ES-I3 (cell line): ENCODE measurements around the gene NRG3.

ENCODE experiments used
- H3K36me3 ChIP-seq: 2 replicates; pipeline ENCODE4 v1.6.1; 2013; ENCODE audit warnings: mild to moderate bottlenecking, low read length, control low read depth, moderate library complexity; ENCODE audit not compliant: insufficient read depth
- H3K4me1 ChIP-seq: 2 replicates; pipeline ENCODE4 v1.6.1; 2013; ENCODE audit warnings: mild to moderate bottlenecking, control low read depth, low read length; ENCODE audit not compliant: insufficient read depth
- H3K9ac ChIP-seq: 2 replicates; pipeline ENCODE4 v1.6.1; 2013; ENCODE audit warnings: low read depth, mild to moderate bottlenecking, low read length, moderate library complexity
- H3K9me3 ChIP-seq: 2 replicates; pipeline ENCODE4 v1.6.1; 2013; ENCODE audit warnings: mild to moderate bottlenecking, low read length, moderate library complexity; ENCODE audit not compliant: control insufficient read depth, insufficient read depth

NRG3 gene

GRCh38 chr10:82429302-82429701 is 554.3 kb downstream of the NRG3 start:
- Histone ChIP-seq H3K36me3 (no peaks in the 10 kb centered on the region), H3K9me3 (no peaks in the 10 kb centered on the region), H3K4me1 (no peaks in the 10 kb centered on the region), H3K9ac (no peak overlapping the region)

- no peak overlapping the region for H3K9ac ChIP-seq
- 0 out of 2 replicates have a peak, but pooled peaks cover 5% of the 10 kb centered on the region for H3K9me3 ChIP-seq
- no peaks in the 10 kb centered on the region for H3K4me1 ChIP-seq
- H3K36me3 ChIP-seq, result no peaks in the 10 kb centered on the region
Observed at GRCh38 chr10:82438277-82438676, 563.3 kb downstream of the NRG3 start.

- H3K9me3 ChIP-seq, result 0 out of 2 replicates have a peak, but pooled peaks cover 5% of the 10 kb centered on the region
- no peaks in the 10 kb centered on the region for H3K36me3 ChIP-seq
- no peak overlapping the region for H3K9ac ChIP-seq
- H3K4me1 ChIP-seq, result no peaks in the 10 kb centered on the region
Observed at GRCh38 chr10:82440775-82441174, 565.8 kb downstream of the NRG3 start.

GRCh38 chr10:82452046-82452445 is 577.1 kb downstream of the NRG3 start:
- no peaks in the 10 kb centered on the region for H3K4me1 ChIP-seq
- no peaks in the 10 kb centered on the region for H3K36me3 ChIP-seq
- no peaks in the 10 kb centered on the region for H3K9me3 ChIP-seq
- no peak overlapping the region for H3K9ac ChIP-seq

GRCh38 chr10:82452676-82453075 is 577.7 kb downstream of the NRG3 start:
- Histone ChIP-seq H3K9ac (no peak overlapping the region), H3K36me3 (no peaks in the 10 kb centered on the region), H3K9me3 (no peaks in the 10 kb centered on the region), H3K4me1 (no peaks in the 10 kb centered on the region)

GRCh38 chr10:82453678-82454293 is 578.8 kb downstream of the NRG3 start:
- no peaks in the 10 kb centered on the region for H3K9me3 ChIP-seq

GRCh38 chr10:82462910-82463551 is 588.0 kb downstream of the NRG3 start:
- no peaks in the 10 kb centered on the region for H3K9me3 ChIP-seq
- no peaks in the 10 kb centered on the region for H3K36me3 ChIP-seq
- H3K4me1 ChIP-seq, result no peaks in the 10 kb centered on the region
- no peak overlapping the region for H3K9ac ChIP-seq

More at GRCh38 chr10:82453678-82454293, 578.8 kb downstream of the NRG3 start:
- Histone ChIP-seq H3K36me3 (no peaks in the 10 kb centered on the region), H3K4me1 (no peaks in the 10 kb centered on the region), H3K9ac (no peak overlapping the region)

GRCh38 chr10:82463614-82464013 is 588.6 kb downstream of the NRG3 start:
- H3K9ac ChIP-seq, result no peak overlapping the region
- no peaks in the 10 kb centered on the region for H3K9me3 ChIP-seq
- peaks cover 2% of the 10 kb centered on the region; the same call in 1 of the 2 replicates for H3K4me1 ChIP-seq
- H3K36me3 ChIP-seq, result no peaks in the 10 kb centered on the region

- peaks cover 3% of the 10 kb centered on the region; the same call in 1 of the 2 replicates for H3K4me1 ChIP-seq
Observed at GRCh38 chr10:82464191-82464818, 589.3 kb downstream of the NRG3 start.

GRCh38 chr10:82464966-82465365 is 590.0 kb downstream of the NRG3 start:
- no peaks in the 10 kb centered on the region for H3K36me3 ChIP-seq
- peaks cover 3% of the 10 kb centered on the region; the same call in 1 of the 2 replicates for H3K4me1 ChIP-seq
- no peak overlapping the region for H3K9ac ChIP-seq
- H3K9me3 ChIP-seq, result no peaks in the 10 kb centered on the region

More at GRCh38 chr10:82464191-82464818, 589.3 kb downstream of the NRG3 start:
- no peaks in the 10 kb centered on the region for H3K9me3 ChIP-seq
- no peak overlapping the region for H3K9ac ChIP-seq
- no peaks in the 10 kb centered on the region for H3K36me3 ChIP-seq

GRCh38 chr10:82468453-82468852 is 593.5 kb downstream of the NRG3 start:
- H3K4me1 ChIP-seq, result peaks cover 3% of the 10 kb centered on the region; the same call in 1 of the 2 replicates
- no peak overlapping the region for H3K9ac ChIP-seq
- no peaks in the 10 kb centered on the region for H3K9me3 ChIP-seq
- H3K36me3 ChIP-seq, result no peaks in the 10 kb centered on the region

GRCh38 chr10:82472406-82473335 is 597.7 kb downstream of the NRG3 start:
- H3K4me1 ChIP-seq, result peaks cover 3% of the 10 kb centered on the region; the same call in 1 of the 2 replicates
- H3K9me3 ChIP-seq, result no peaks in the 10 kb centered on the region
- H3K36me3 ChIP-seq, result 0 out of 2 replicates have a peak, but pooled peaks cover 2% of the 10 kb centered on the region
- no peak overlapping the region for H3K9ac ChIP-seq

- Histone ChIP-seq H3K9me3 (no peaks in the 10 kb centered on the region), H3K36me3 (0 out of 2 replicates have a peak, but pooled peaks cover 2% of the 10 kb centered on the region), H3K9ac (no peak overlapping the region), H3K4me1 (no peaks in the 10 kb centered on the region)
Observed at GRCh38 chr10:82477776-82478175, 602.8 kb downstream of the NRG3 start.

GRCh38 chr10:82492647-82493046 is 617.7 kb downstream of the NRG3 start:
- Histone ChIP-seq H3K36me3 (no peaks in the 10 kb centered on the region), H3K9me3 (no peaks in the 10 kb centered on the region), H3K4me1 (no peaks in the 10 kb centered on the region), H3K9ac (no peak overlapping the region)
